Measurements from ENCODE around the gene TSPAN18. TPM values are rescaled to one million over a fixed set of nuclear protein-coding genes. Genes with fewer than 3 reads are reported as not detected.

The TSPAN18 gene
- total RNA-seq, 1 donor from 2014 or later, result 38.4 TPM

GRCh38 chr11:44754876-44755555, 28.3 kb downstream of the TSPAN18 start:
- ATAC-seq (no peak), DNase-seq (no peak)
- no peak for TF ChIP-seq CTCF (IDR thresholded peaks at IDR 0.05)
- Histone ChIP-seq H3K9me3 (peaks cover 8% of the 10 kb centered on the region), H3K36me3 (no peaks in the 10 kb centered on the region), H3K4me1 (peaks cover 5% of the 10 kb centered on the region), H3K27ac (no peak overlapping the region), H3K27me3 (ENCODE audit: low read depth) (no peaks in the 10 kb centered on the region), H3K4me3 (no peak overlapping the region)
- intact Hi-C loops (cut with DNase I), result no loop called here

GRCh38 chr11:44755556-44756523, 29.1 kb downstream of the TSPAN18 start:
- Histone ChIP-seq H3K4me1 (peaks cover 5% of the 10 kb centered on the region), H3K27ac (no peak overlapping the region), H3K36me3 (no peaks in the 10 kb centered on the region), H3K4me3 (no peak overlapping the region), H3K9me3 (peaks cover 8% of the 10 kb centered on the region), H3K27me3 (ENCODE audit: low read depth) (no peaks in the 10 kb centered on the region)
- TF ChIP-seq CTCF (IDR thresholded peaks at IDR 0.05), result no peak
- ATAC-seq, result no peak
- no peak for DNase-seq
- intact Hi-C loops (cut with DNase I), result no loop called here

GRCh38 chr11:44758983-44759382, 32.2 kb downstream of the TSPAN18 start:
- Histone ChIP-seq H3K4me1 (peaks cover 13% of the 10 kb centered on the region), H3K27ac (no peak overlapping the region), H3K27me3 (ENCODE audit: low read depth) (no peaks in the 10 kb centered on the region), H3K9me3 (peaks cover 8% of the 10 kb centered on the region), H3K36me3 (no peaks in the 10 kb centered on the region), H3K4me3 (no peak overlapping the region)
- intact Hi-C loops (cut with DNase I), result no loop called here
- DNase-seq, result no peak
- no peak for ATAC-seq
- no peak for TF ChIP-seq CTCF (IDR thresholded peaks at IDR 0.05)

- no peaks in the 10 kb centered on the region for H3K36me3 ChIP-seq
- no peak for ATAC-seq
- H3K27ac ChIP-seq, result no peak overlapping the region
- no peak overlapping the region for H3K4me3 ChIP-seq
- no peak for DNase-seq
- H3K27me3 ChIP-seq (ENCODE audit: low read depth), result no peaks in the 10 kb centered on the region
- peaks cover 9% of the 10 kb centered on the region for H3K4me1 ChIP-seq
- H3K9me3 ChIP-seq, result peaks cover 8% of the 10 kb centered on the region
- TF ChIP-seq CTCF (IDR thresholded peaks at IDR 0.05), result no peak
- intact Hi-C loops (cut with DNase I), result no loop called here
These were observed 33.1 kb downstream of the TSPAN18 start for GRCh38 chr11:44759743-44760476.

- no peak for DNase-seq
- no peak for TF ChIP-seq CTCF (IDR thresholded peaks at IDR 0.05)
- ATAC-seq, result no peak
- Histone ChIP-seq H3K4me1 (peaks cover 8% of the 10 kb centered on the region), H3K9me3 (peaks cover 8% of the 10 kb centered on the region), H3K4me3 (no peak overlapping the region), H3K27ac (no peak overlapping the region), H3K36me3 (no peaks in the 10 kb centered on the region), H3K27me3 (ENCODE audit: low read depth) (no peaks in the 10 kb centered on the region)
- intact Hi-C loops (cut with DNase I), result no loop called here
These were observed 33.7 kb downstream of the TSPAN18 start for GRCh38 chr11:44760477-44760872.

Measured in lower lobe of right lung (tissue), 2 donors.